ENCODE measurements around the gene ADD3. TPM values are rescaled to one million over a fixed set of nuclear protein-coding genes. Genes with fewer than 3 reads are reported as not detected.

The ADD3 gene
- total RNA-seq, 2 donors from 2014 or later = 97.9 to 122 TPM

- Mint-ChIP-seq H3K9me3 (no peaks in the 10 kb centered on the region), H3K27ac (no peak overlapping the region), H3K36me3 (ENCODE audit: insufficient read depth in 2 of 2) (no peaks in the 10 kb centered on the region), H3K27me3 (ENCODE audit: low read depth) (peaks cover 80% of the 10 kb centered on the region), H3K4me3 (no peak overlapping the region), H3K4me1 (ENCODE audit: low read depth) (peaks cover 11% of the 10 kb centered on the region)
- no peak for DNase-seq
- no peak for ATAC-seq (replicated peaks in 1 of 2)
These were observed 145.6 kb downstream of the ADD3 start for GRCh38 chr10:110153396-110153795.

DNA sequence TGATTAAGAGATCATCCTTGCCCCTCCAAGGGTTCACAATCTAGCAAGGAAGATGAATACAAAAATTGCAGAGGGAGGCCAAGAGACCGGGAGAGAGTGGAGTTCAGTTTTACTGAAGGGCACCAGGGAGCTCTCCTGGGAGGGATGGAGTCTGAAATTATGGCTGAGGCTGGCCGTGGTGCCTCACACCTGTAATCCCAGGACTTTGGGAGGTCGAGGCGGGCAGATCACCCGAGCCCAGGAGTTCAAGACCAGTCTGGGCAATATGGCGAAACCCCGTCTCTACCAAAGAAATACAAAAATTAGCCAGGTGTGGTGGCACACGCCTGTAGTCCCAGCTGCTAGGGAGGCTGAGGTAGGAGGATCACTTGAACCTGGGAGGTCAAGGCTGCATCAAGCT, 148.3 kb downstream of the ADD3 start:
- no peak for DNase-seq
- Mint-ChIP-seq H3K9me3 (no peaks in the 10 kb centered on the region), H3K27me3 (ENCODE audit: low read depth) (peaks cover 82% of the 10 kb centered on the region), H3K4me3 (peak overlapping the region; percentile 41 to 61), H3K4me1 (ENCODE audit: low read depth) (peaks cover 11% of the 10 kb centered on the region), H3K36me3 (ENCODE audit: insufficient read depth in 2 of 2) (no peaks in the 10 kb centered on the region), H3K27ac (no peak overlapping the region)
- ATAC-seq (replicated peaks in 1 of 2) = no peak

- H3K36me3 Mint-ChIP-seq (ENCODE audit: insufficient read depth in 2 of 2) = no peaks in the 10 kb centered on the region
- peaks cover 11% of the 10 kb centered on the region for H3K4me1 Mint-ChIP-seq (ENCODE audit: low read depth)
- H3K27ac Mint-ChIP-seq = no peak overlapping the region
- ATAC-seq (replicated peaks in 1 of 2) = no peak
- no peak for DNase-seq
- peak overlapping the region in 1 of 2 donors; percentile 33 for H3K4me3 Mint-ChIP-seq
- no peaks in the 10 kb centered on the region for H3K9me3 Mint-ChIP-seq
- peaks cover 84% of the 10 kb centered on the region for H3K27me3 Mint-ChIP-seq (ENCODE audit: low read depth)
These were observed 150.5 kb downstream of the ADD3 start for GRCh38 chr10:110158051-110159005.

DNA sequence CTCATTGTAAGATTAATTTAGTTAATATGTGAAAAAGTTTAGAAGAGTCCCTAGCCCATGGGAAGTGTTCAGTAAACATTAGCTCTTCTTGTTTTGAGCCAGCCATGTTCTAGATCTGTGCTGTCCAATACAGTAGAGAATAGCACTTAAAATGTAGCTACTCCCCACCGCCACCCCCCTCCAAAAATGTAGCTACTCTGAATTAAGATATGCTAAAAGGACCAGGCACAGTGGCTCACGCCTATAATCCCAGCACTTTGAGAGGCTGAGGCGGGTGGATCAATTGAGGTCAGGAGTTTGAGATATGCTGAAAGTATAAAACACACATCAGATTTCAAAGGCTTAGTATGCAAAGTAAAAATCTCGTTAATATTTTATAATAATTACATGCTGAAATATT, 152.3 kb downstream of the ADD3 start:
- Mint-ChIP-seq H3K36me3 (ENCODE audit: insufficient read depth in 2 of 2) (no peaks in the 10 kb centered on the region), H3K27me3 (ENCODE audit: low read depth) (peaks cover 70% of the 10 kb centered on the region), H3K4me3 (no peak overlapping the region), H3K27ac (no peak overlapping the region), H3K4me1 (ENCODE audit: low read depth) (peaks cover 11% of the 10 kb centered on the region), H3K9me3 (no peaks in the 10 kb centered on the region)
- DNase-seq (no peak), ATAC-seq (replicated peaks in 1 of 2) (no peak)

DNA sequence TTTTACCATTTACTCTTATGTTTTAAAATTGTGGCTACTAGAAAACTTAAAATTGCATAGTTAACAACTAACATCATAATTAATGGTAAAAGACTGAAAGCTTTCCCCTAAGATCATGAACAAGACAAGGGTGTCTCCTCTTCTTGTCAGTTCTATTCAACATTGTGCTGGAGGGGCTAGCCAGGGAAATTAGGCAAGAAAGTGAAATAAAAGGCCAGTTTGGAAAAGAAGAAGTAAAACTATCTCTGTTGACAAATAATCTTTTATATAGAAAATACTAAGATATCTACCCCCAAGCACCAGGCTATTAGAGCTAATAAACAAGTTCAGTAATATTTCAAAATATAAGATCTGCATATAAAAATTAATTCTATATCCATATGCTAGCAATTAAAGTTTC, 152.7 kb downstream of the ADD3 start:
- no peak overlapping the region for H3K4me3 Mint-ChIP-seq
- peaks cover 70% of the 10 kb centered on the region for H3K27me3 Mint-ChIP-seq (ENCODE audit: low read depth)
- H3K4me1 Mint-ChIP-seq (ENCODE audit: low read depth) = peaks cover 11% of the 10 kb centered on the region
- H3K9me3 Mint-ChIP-seq = no peaks in the 10 kb centered on the region
- no peak for ATAC-seq (replicated peaks in 1 of 2)
- no peak overlapping the region for H3K27ac Mint-ChIP-seq
- no peak for DNase-seq
- no peaks in the 10 kb centered on the region for H3K36me3 Mint-ChIP-seq (ENCODE audit: insufficient read depth in 2 of 2)

DNA sequence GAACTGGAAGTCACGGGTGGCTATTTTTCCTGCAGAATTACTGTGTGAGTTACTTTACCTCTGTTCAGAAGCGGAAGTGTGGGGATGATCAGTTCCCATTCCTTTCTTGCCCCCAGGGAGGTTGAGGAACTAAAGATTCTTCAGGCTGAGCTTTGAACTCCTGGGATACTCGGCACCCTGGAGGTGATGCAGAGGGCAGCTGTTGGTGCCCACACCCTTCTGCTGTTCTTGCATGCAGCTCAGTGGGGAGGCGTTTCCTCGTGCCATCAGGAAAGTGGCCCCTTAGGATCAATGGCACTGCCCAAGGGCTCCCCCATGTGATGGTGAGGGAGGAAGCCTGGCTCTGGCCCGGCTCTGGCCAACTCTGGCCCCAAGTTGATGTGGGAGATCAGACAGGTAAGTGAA, 155.0 kb downstream of the ADD3 start:
- DNase-seq = no peak
- no peak overlapping the region for H3K4me3 Mint-ChIP-seq
- peaks cover 75% of the 10 kb centered on the region for H3K27me3 Mint-ChIP-seq (ENCODE audit: low read depth)
- H3K36me3 Mint-ChIP-seq (ENCODE audit: insufficient read depth in 2 of 2) = no peaks in the 10 kb centered on the region
- no peak for ATAC-seq (replicated peaks in 1 of 2)
- no peak overlapping the region for H3K27ac Mint-ChIP-seq
- no peaks in the 10 kb centered on the region for H3K9me3 Mint-ChIP-seq
- peaks cover 6% of the 10 kb centered on the region for H3K4me1 Mint-ChIP-seq (ENCODE audit: low read depth)

GRCh38 chr10:110163192-110163773, 155.5 kb downstream of the ADD3 start:
- Mint-ChIP-seq H3K4me3 (no peak overlapping the region), H3K27me3 (ENCODE audit: low read depth) (peaks cover 75% of the 10 kb centered on the region), H3K9me3 (no peaks in the 10 kb centered on the region), H3K36me3 (ENCODE audit: insufficient read depth in 2 of 2) (no peaks in the 10 kb centered on the region), H3K27ac (no peak overlapping the region), H3K4me1 (ENCODE audit: low read depth) (peaks cover 10% of the 10 kb centered on the region)
- DNase-seq = no peak
- ATAC-seq (replicated peaks in 1 of 2) = no peak

DNA sequence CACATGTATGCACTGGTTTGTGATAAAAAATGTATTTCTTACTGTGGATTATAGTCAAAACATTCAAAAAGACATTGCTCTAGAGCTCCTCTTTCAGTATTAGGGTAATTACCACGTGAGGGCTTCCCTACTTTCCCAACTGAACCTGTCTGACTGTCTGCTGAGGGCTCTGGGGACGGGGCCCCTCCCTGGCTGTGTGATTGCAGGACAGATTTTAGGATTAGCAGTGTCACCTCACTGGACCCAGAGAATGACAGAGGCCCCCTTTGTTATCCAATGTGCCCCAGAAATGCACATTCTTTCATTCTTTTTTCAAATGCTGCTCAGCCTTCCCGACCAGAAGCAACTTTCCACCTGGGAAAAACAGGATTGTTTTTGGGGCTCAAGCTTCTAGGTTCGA, 156.1 kb downstream of the ADD3 start:
- ATAC-seq (replicated peaks in 1 of 2) = no peak
- Mint-ChIP-seq H3K36me3 (ENCODE audit: insufficient read depth in 2 of 2) (no peaks in the 10 kb centered on the region), H3K4me3 (no peak overlapping the region), H3K27me3 (ENCODE audit: low read depth) (peaks cover 75% of the 10 kb centered on the region), H3K4me1 (ENCODE audit: low read depth) (peaks cover 16% of the 10 kb centered on the region), H3K27ac (no peak overlapping the region), H3K9me3 (no peaks in the 10 kb centered on the region)
- no peak for DNase-seq

DNA sequence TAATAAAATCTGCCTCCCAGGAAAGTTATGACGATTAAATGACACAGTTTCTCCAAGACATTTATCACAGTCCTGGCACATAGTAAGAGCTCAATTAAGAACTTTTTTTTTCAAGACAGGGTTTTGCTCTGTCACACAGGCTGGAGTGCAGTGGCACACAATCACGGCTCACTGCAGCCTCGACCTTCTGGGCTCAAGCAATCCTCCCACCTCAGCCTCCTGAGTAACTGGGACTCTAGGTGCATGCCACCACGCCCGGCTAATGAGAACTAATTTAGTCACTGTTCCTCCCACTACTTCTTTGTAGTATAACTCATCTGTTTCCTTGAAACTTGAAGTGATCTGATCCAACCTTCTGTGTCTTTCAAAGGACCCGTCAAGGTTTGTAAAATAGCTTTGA, 157.5 kb downstream of the ADD3 start:
- DNase-seq (no peak), ATAC-seq (replicated peaks in 1 of 2) (peak; percentile 54 to 60)
- Mint-ChIP-seq H3K4me1 (ENCODE audit: low read depth) (peaks cover 30% of the 10 kb centered on the region), H3K36me3 (ENCODE audit: insufficient read depth in 2 of 2) (no peaks in the 10 kb centered on the region), H3K27ac (no peak overlapping the region), H3K4me3 (no peak overlapping the region), H3K27me3 (ENCODE audit: low read depth) (peaks cover 75% of the 10 kb centered on the region), H3K9me3 (no peaks in the 10 kb centered on the region)

DNA sequence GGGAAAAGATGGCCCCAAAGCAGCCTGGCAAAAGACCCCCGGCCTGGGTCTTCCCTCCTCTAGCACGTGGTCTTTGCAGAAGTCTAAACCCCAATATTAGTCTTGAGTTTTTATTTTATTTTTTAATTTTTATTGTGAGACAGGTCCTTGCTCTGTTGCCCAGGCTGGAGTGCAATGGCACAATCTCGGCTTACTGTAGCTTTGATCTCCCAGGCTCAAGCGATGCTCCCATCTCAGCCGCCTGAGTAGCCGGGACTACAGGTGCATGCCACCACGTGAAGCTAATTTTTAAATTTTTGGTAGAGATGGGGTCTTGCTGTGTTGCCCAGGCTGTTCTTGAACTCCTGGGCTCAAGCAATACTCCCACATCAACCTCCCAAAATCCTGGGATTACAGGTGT, 159.4 kb downstream of the ADD3 start:
- no peak for ATAC-seq (replicated peaks in 1 of 2)
- no peak overlapping the region for H3K4me3 Mint-ChIP-seq
- H3K27ac Mint-ChIP-seq = no peak overlapping the region
- H3K9me3 Mint-ChIP-seq = no peaks in the 10 kb centered on the region
- H3K4me1 Mint-ChIP-seq (ENCODE audit: low read depth) = peaks cover 37% of the 10 kb centered on the region
- DNase-seq = no peak
- peaks cover 76% of the 10 kb centered on the region for H3K27me3 Mint-ChIP-seq (ENCODE audit: low read depth)
- no peaks in the 10 kb centered on the region for H3K36me3 Mint-ChIP-seq (ENCODE audit: insufficient read depth in 2 of 2)

DNA sequence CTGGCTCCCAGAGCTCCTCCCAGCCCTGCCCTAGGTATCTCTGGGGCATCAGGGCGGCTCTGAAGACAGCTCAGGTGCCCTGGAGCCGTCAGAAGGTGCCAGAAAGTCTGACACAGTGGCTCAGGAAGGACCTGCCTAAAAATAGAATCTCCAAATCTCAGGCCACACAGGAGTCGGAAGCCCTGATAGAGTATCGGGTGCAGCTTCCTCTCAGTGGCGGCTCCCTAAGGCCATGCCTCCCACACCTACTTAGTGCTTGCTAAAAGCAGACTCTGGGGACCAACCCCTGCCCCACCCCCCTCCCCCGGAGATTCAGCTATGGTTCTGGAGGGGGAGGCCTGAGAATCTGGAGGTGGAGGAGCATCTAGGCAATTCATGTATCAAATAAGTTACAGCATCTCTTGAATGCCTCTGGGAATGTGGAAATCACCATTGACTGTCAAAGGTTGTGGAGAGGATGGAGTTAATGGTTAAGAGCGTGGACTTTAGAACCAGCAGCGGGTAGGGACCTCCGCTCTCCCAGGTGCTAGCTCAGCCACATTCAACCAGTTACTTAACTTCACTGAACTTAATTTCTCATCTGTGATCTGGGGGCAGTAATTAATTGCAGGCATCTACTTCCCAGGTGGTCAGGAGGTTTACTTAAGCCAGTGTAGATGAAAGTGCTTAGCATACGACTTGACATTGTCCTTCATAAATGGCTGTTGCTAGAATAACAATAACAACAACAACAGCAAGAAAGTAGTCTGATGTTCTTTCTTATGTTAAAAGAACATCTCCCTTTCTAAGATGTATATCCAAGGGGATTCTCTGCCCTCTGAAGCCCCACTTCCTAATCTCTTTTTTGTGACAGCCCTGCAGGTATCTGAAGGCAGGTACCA, 161.1 kb downstream of the ADD3 start:
- Mint-ChIP-seq H3K27me3 (ENCODE audit: low read depth) (peaks cover 74% of the 10 kb centered on the region), H3K36me3 (ENCODE audit: insufficient read depth in 2 of 2) (no peaks in the 10 kb centered on the region), H3K27ac (no peak overlapping the region), H3K4me3 (peak overlapping the region in 1 of 2 donors; percentile 33), H3K4me1 (ENCODE audit: low read depth) (peaks cover 37% of the 10 kb centered on the region), H3K9me3 (no peaks in the 10 kb centered on the region)
- ATAC-seq (replicated peaks in 1 of 2) = peak; percentile 58 to 60
- DNase-seq = no peak

DNA sequence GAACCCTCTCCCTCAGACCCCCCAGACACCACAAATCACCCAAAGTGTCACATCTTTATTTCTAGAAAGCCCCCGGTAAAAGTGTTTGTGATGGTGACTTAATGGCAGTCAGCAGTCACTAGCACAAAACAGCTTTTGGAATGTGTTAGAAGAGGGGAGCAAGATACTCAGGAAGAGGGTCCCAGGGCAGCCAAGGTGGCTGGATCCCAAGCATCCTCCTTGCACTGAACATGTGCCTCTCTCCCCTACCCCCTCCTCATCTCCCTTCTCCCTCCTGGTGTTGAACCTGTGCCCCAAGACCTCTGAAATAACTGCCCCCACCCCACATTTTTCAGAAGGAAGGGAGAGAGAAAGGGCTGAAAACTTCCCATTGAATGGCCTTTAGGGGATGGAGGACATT, 161.8 kb downstream of the ADD3 start:
- Mint-ChIP-seq H3K9me3 (no peaks in the 10 kb centered on the region), H3K27me3 (ENCODE audit: low read depth) (peaks cover 78% of the 10 kb centered on the region)
- no peak for DNase-seq

More for the DNA sequence above, 161.8 kb downstream of the ADD3 start:
- no peak overlapping the region for H3K27ac Mint-ChIP-seq
- ATAC-seq (replicated peaks in 1 of 2) = no peak
- H3K4me1 Mint-ChIP-seq (ENCODE audit: low read depth) = peaks cover 37% of the 10 kb centered on the region
- H3K36me3 Mint-ChIP-seq (ENCODE audit: insufficient read depth in 2 of 2) = no peaks in the 10 kb centered on the region
- H3K4me3 Mint-ChIP-seq = no peak overlapping the region

Data from activated T-cell treated with anti-CD3 and anti-CD28 coated beads, Interleukin-2, amount 50 U/mL, for 72 hours (primary cell).